Measurements from ENCODE around the gene HTT. TPM values are rescaled to one million over a fixed set of nuclear protein-coding genes. Genes with fewer than 3 reads are reported as not detected.

HTT gene
- total RNA-seq, 4 donors from 2014 or later, result 37.5 to 119 (median 48.7) TPM

DNA sequence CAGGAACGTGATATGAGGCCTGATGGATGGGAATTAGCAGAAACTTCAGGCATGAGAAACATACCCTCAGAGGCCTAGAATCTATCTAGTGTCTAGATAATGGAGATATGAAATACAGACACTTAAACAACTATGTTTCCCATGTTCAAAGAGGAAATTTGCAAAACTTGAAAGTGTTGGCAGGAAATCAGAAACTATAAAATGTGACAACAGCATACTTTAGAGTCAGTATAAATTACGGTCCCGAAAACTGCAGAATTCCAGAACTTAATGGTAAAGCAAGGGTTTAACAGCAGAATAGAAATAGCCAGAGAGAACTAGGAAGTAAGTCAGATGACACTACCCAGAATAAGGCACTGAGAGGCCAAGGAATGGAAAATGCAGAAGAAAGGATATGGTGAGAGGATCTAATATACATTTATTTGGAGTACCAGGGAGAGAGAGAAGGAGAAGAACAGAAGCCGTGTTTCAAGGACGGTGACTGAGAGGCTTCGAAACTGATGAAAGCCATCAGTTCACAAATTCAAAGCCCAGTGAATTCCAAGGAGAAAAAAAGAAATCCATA is 7.6 kb upstream of the HTT start:
- WGBS, 2 donors, result 88 to 90% methylated on average over 6 of the region's 6 CpGs
- H3K4me3 ChIP-seq, result no peak overlapping the region
- no peaks in the 10 kb centered on the region for H3K27me3 ChIP-seq
- no peaks in the 10 kb centered on the region for H3K36me3 ChIP-seq
- DNase-seq, result no peak
- no peak for TF ChIP-seq CTCF (IDR thresholded peaks at IDR 0.05)
- TF ChIP-seq POLR2A (IDR thresholded peaks at IDR 0.05), result no peak
- no peak overlapping the region for H3K27ac ChIP-seq
- no peaks in the 10 kb centered on the region for H3K4me1 ChIP-seq
- intact Hi-C loops (cut with DNase I), result no loop called here
- H3K9me3 ChIP-seq, result no peaks in the 10 kb centered on the region

DNA sequence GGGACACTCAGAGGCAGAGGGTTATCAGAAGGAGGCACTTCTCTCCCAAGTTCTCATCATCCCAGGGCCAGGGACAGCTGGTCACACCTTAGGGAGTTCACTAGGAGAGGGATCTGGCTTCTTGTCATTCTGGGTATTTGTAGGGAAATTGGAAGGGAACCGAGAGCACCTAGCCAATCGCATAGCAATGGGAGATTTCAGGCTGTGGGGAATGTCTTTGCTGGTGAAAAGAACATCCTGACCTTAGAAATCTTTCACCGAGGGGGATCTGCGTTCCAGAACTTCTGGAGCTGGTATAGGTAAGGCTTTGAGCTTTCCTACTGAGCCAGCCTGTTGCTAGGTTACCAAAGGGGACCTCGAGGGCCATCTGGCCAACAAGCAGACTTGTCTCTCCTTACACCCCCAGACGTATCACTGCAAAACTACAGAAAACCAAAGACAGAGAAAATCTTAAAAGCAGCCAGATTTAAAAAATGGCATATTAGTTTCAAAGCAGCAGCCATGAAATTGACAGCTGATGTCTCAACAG is 6.9 kb upstream of the HTT start:
- H3K27me3 ChIP-seq, result no peaks in the 10 kb centered on the region
- no peaks in the 10 kb centered on the region for H3K4me1 ChIP-seq
- no peak overlapping the region for H3K4me3 ChIP-seq
- TF ChIP-seq POLR2A (IDR thresholded peaks at IDR 0.05), result no peak
- TF ChIP-seq CTCF (IDR thresholded peaks at IDR 0.05), result no peak
- H3K27ac ChIP-seq, result no peak overlapping the region
- intact Hi-C loops (cut with DNase I), result no loop called here
- 80 to 88% methylated on average over 5 of the region's 6 CpGs for WGBS, 2 donors
- no peaks in the 10 kb centered on the region for H3K9me3 ChIP-seq
- H3K36me3 ChIP-seq, result no peaks in the 10 kb centered on the region
- no peak for DNase-seq

- no peak for DNase-seq
- Histone ChIP-seq H3K27me3 (no peaks in the 10 kb centered on the region), H3K36me3 (no peaks in the 10 kb centered on the region), H3K4me1 (peaks cover 5 to 8% (median 5%) of the 10 kb centered on the region in 3 donors), H3K9me3 (no peaks in the 10 kb centered on the region), H3K4me3 (no peak overlapping the region), H3K27ac (no peak overlapping the region)
- intact Hi-C loops (cut with DNase I), result no loop called here
- TF ChIP-seq POLR2A (IDR thresholded peaks at IDR 0.05), result no peak
- TF ChIP-seq CTCF (IDR thresholded peaks at IDR 0.05), result no peak
- 64 to 76% methylated on average over 16 of the region's 16 CpGs for WGBS, 2 donors
These were observed 4.8 kb upstream of the HTT start for GRCh38 chr4:3069661-3070199.

- no peak overlapping the region for H3K4me3 ChIP-seq
- H3K4me1 ChIP-seq, result peaks cover 5 to 17% (median 8%) of the 10 kb centered on the region in 3 donors
- DNase-seq, result no peak
- TF ChIP-seq CTCF (IDR thresholded peaks at IDR 0.05) (no peak), POLR2A (IDR thresholded peaks at IDR 0.05) (no peak)
- intact Hi-C loops (cut with DNase I), result no loop called here
- no peaks in the 10 kb centered on the region for H3K9me3 ChIP-seq
- H3K27ac ChIP-seq, result no peak overlapping the region
- H3K36me3 ChIP-seq, result no peaks in the 10 kb centered on the region
- no peaks in the 10 kb centered on the region for H3K27me3 ChIP-seq
- 79 to 83% methylated on average over 2 to 3 of the region's 3 CpGs for WGBS, 2 donors
These were observed 3.6 kb upstream of the HTT start for GRCh38 chr4:3070709-3071500.

DNA sequence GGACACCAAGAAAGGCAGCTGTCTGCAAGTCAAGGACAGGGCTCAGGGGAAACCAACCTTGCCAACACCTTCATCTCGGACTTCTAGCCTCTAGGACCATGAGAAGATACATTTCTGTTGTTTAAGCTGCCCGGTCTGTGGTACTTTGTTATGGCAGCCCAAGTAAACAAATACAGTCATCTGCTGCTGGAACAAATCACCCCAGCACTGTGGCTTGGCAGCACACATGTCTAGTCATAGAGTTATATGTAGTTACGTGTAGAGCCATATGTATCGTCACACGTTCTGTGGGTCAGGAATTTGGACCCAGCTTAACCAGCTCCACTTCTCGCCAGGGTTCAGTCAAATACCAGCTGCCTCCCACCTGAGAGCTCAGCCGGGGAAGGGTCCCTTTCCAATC is 2.7 kb upstream of the HTT start:
- Histone ChIP-seq H3K4me3 (no peak overlapping the region), H3K27ac (no peak overlapping the region), H3K9me3 (no peaks in the 10 kb centered on the region), H3K36me3 (no peaks in the 10 kb centered on the region), H3K4me1 (peaks cover 5 to 26% (median 15%) of the 10 kb centered on the region in 3 donors), H3K27me3 (no peaks in the 10 kb centered on the region)
- intact Hi-C loops (cut with DNase I), result no loop called here
- no peak for DNase-seq
- no peak for TF ChIP-seq CTCF (IDR thresholded peaks at IDR 0.05)
- no peak for TF ChIP-seq POLR2A (IDR thresholded peaks at IDR 0.05)
- WGBS, 2 donors, result 72 to 73% methylated on average over 7 of the region's 7 CpGs

Data from esophagus squamous epithelium (tissue), 5 donors.